H1 (cell line): ENCODE measurements around the gene BAIAP2.

ENCODE experiments used
- ATF2 ChIP-seq: IDR thresholded peaks from 2 replicates; pipeline ENCODE4 v1.6.1; 2012; ENCODE audit warnings: low read length, inconsistent platforms
- BCL11A ChIP-seq, 2 experiments: IDR thresholded peaks; one replicate each; pipeline ENCODE4 v1.6.1; 2011; ENCODE audit warnings: low read depth in 2 of 2, low read length in 2 of 2, mild to moderate bottlenecking in 2 of 2
- BRCA1 ChIP-seq: IDR thresholded peaks from 2 replicates; pipeline ENCODE4 v1.6.1; 2012; ENCODE audit warnings: low read depth, low read length, improper control_type of control experiment
- CEBPB ChIP-seq: IDR thresholded peaks from 2 replicates; pipeline ENCODE4 v1.6.1; 2012; ENCODE audit warnings: low read depth, low read length
- CTBP2 ChIP-seq: IDR thresholded peaks from 2 replicates; pipeline ENCODE4 v1.7.0; 2011; ENCODE audit warnings: borderline replicate concordance, mild to moderate bottlenecking, moderate library complexity, mixed read lengths, low read length; ENCODE audit not compliant: insufficient read depth, insufficient read length
- CTCF ChIP-seq, 3 experiments: IDR thresholded peaks; 1 replicate in 2 of 3; 2 replicates in 1 of 3; pipeline versions ENCODE4 v1.5.1 to v1.6.1; 2011; ENCODE audit warnings: low read length in 3 of 3, mild to moderate bottlenecking in 3 of 3, inconsistent platforms in 2 of 3, low read depth in 1 of 3, moderate library complexity in 1 of 3; ENCODE audit not compliant: insufficient read depth in 1 of 3; ENCODE audit errors: control extremely low read depth in 1 of 3
- EZH2 ChIP-seq: fragments of 200-600 bp; sonication (generic); IDR thresholded peaks from 2 replicates; pipeline ENCODE4 v1.7.1; 2012; ENCODE audit warnings: low read depth, mild to moderate bottlenecking, moderate library complexity, low read length, inconsistent platforms; ENCODE audit not compliant: severe bottlenecking
- NANOG ChIP-seq: IDR thresholded peaks from 2 replicates; pipeline ENCODE4 v1.6.1; 2011; ENCODE audit warnings: low read length, low read depth, mild to moderate bottlenecking, inconsistent platforms; ENCODE audit not compliant: insufficient read depth, poor library complexity, severe bottlenecking
- NRF1 ChIP-seq: IDR thresholded peaks from 2 replicates; pipeline ENCODE4 v1.6.1; 2011; ENCODE audit warnings: mild to moderate bottlenecking, low read depth, low read length, improper control_type of control experiment
- POLR2AphosphoS5 ChIP-seq: IDR thresholded peaks from 2 replicates; pipeline ENCODE4 v1.6.1; 2011; ENCODE audit warnings: low read depth, low read length
- SIN3A ChIP-seq, 2 experiments: IDR thresholded peaks in 1 of 2; conservative IDR thresholded peaks in 1 of 2; 2 replicates each; pipeline ENCODE4 v1.6.1; 2011 to 2012; ENCODE audit warnings: low read length in 2 of 2, improper control_type of control experiment in 1 of 2, low read depth in 1 of 2, mild to moderate bottlenecking in 1 of 2
- YY1 ChIP-seq: IDR thresholded peaks from 2 replicates; pipeline ENCODE4 v1.6.1; 2011; ENCODE audit warnings: low read depth, mild to moderate bottlenecking, low read length

DNA sequence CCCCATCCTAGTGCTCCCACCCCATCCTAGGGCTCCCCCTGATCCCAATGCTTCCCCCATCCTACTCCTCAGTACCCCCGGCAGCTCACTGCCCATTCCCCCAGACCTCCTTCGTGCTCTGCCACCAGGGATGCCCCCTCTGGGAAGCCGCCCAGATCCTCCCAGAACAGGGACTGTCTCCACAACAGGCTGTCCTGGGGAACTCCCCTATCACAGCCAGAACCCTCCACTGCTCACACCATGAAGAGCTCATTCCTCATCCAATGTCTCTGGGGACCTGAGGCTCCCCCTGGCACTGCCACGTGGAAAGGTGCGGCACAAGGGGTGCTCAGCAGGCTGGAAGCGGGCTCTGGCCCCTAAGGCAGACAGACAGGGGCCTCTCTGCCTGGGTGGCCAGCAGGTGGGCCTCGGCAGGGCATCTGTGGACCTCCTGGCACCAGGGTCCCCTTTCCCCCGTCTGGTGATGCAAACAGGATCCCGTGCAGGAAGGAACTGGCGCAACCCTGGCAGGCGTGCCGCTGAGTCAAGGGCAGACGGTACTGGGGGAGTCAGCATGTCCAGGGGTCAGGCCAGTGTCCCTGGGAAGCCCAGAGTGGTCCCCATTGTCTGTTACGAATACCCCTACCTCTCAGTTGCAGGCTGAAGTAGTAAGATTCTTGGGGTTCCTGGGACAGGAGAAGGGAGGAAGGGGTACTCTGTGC is 115.6 kb downstream of the BAIAP2 start:
- TF ChIP-seq CTCF (IDR thresholded peaks at IDR 0.05; ENCODE audit: control extremely low read depth in 1 of 3, insufficient read depth in 1 of 3, low read depth in 1 of 3, low read length in 3 of 3) (no peak), BRCA1 (no peak), CTBP2 (no peak), NRF1 (no peak), NANOG (no peak), POLR2AphosphoS5 (no peak), BCL11A (IDR thresholded peaks at IDR 0.05; ENCODE audit: low read depth in 2 of 2, low read length in 2 of 2) (no peak), YY1 (no peak), CEBPB (no peak), EZH2 (no peak), SIN3A (conservative IDR thresholded peaks at IDR 0.05 in 1 of 2, IDR thresholded peaks at IDR 0.05 in 1 of 2; ENCODE audit: low read depth in 1 of 2, low read length in 2 of 2) (no peak), ATF2 (no peak)
